Vagina (tissue), 2 donors: ENCODE measurements around the gene DMD.

Source experiments
- CTCF ChIP-seq, 3 experiments: fragments of 450-650 bp in 2 of 3; fragments of 200-600 bp in 1 of 3; sonication (generic) in 1 of 3; IDR thresholded peaks; one replicate each; pipeline ENCODE4 v1.5.1; 2017 to 2019; ENCODE audit warnings: antibody characterized with exemption in 3 of 3, mild to moderate bottlenecking in 2 of 3, moderate library complexity in 2 of 3
- POLR2AphosphoS5 ChIP-seq, 2 donors: sonication (generic); formaldehyde crosslinking; IDR thresholded peaks; one replicate each; pipeline ENCODE4 v1.9.0; 2017; ENCODE audit warnings: antibody characterized with exemption in 2 of 2, mild to moderate bottlenecking in 2 of 2, low read depth in 1 of 2; ENCODE audit not compliant: insufficient read depth in 1 of 2

GRCh38 chrX:31808357-31808756 lies 1403.0 kb downstream of the DMD start:
- TF ChIP-seq CTCF (IDR thresholded peaks at IDR 0.05) = no peak
- no peak for TF ChIP-seq POLR2AphosphoS5 (IDR thresholded peaks at IDR 0.05; ENCODE audit: insufficient read depth in 1 of 2, low read depth in 1 of 2)
